ENCODE results near the gene TRAIP. TPM values are rescaled to one million over a fixed set of nuclear protein-coding genes. Genes with fewer than 3 reads are reported as not detected.
A peak's percentile ranks its signal among the peaks of the same experiment; 100 is the strongest.

Gene TRAIP
- total RNA-seq, 1 donor from 2014 or later = 17.4 TPM

- DNase-seq (ENCODE audit: extremely low spot score in 2 of 2) = no peak
- Histone ChIP-seq H3K36me3 (peaks cover 0 to 7% of the 10 kb centered on the region in 2 donors), H3K27me3 (no peaks in the 10 kb centered on the region), H3K9me3 (no peaks in the 10 kb centered on the region), H3K27ac (peak overlapping the region; percentile 98), H3K4me3 (peak overlapping the region in 1 of 2 donors; percentile 82), H3K4me1 (peaks cover 49% of the 10 kb centered on the region)
- peak; percentile 83 to 90 for TF ChIP-seq POLR2AphosphoS5 (IDR thresholded peaks at IDR 0.05; ENCODE audit: insufficient read depth in 1 of 2, low read depth in 1 of 2)
- TF ChIP-seq, protein P1, sequence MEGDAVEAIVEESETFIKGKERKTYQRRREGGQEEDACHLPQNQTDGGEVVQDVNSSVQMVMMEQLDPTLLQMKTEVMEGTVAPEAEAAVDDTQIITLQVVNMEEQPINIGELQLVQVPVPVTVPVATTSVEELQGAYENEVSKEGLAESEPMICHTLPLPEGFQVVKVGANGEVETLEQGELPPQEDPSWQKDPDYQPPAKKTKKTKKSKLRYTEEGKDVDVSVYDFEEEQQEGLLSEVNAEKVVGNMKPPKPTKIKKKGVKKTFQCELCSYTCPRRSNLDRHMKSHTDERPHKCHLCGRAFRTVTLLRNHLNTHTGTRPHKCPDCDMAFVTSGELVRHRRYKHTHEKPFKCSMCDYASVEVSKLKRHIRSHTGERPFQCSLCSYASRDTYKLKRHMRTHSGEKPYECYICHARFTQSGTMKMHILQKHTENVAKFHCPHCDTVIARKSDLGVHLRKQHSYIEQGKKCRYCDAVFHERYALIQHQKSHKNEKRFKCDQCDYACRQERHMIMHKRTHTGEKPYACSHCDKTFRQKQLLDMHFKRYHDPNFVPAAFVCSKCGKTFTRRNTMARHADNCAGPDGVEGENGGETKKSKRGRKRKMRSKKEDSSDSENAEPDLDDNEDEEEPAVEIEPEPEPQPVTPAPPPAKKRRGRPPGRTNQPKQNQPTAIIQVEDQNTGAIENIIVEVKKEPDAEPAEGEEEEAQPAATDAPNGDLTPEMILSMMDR (IDR thresholded peaks at IDR 0.05) = no peak
- intact Hi-C loops (cut with DNase I) = no loop called here
These were observed 51.0 kb downstream of the TRAIP start for GRCh38 chr3:49805367-49805782.

- H3K27me3 ChIP-seq = no peaks in the 10 kb centered on the region
- no peaks in the 10 kb centered on the region for H3K36me3 ChIP-seq
- peak overlapping the region; percentile 82 to 90 for H3K4me3 ChIP-seq
- H3K27ac ChIP-seq = peak overlapping the region; percentile 98
- H3K4me1 ChIP-seq = peaks cover 49% of the 10 kb centered on the region
- intact Hi-C loops (cut with DNase I) = loop anchor here (5.0 kb wide), 1 partner anchor 38 kb away; no protein-coding TSS in a partner anchor
- DNase-seq (ENCODE audit: extremely low spot score in 2 of 2) = no peak
- no peaks in the 10 kb centered on the region for H3K9me3 ChIP-seq
- TF ChIP-seq, protein P1 (IDR thresholded peaks at IDR 0.05) = no peak
- TF ChIP-seq POLR2AphosphoS5 (IDR thresholded peaks at IDR 0.05; ENCODE audit: insufficient read depth in 1 of 2, low read depth in 1 of 2) (no peak), POLR2A (IDR thresholded peaks at IDR 0.05) (no peak)
These were observed 52.0 kb downstream of the TRAIP start for GRCh38 chr3:49804141-49805041.

GRCh38 chr3:49803465-49804140 lies 52.8 kb downstream of the TRAIP start:
- no peak for DNase-seq (ENCODE audit: extremely low spot score in 2 of 2)
- intact Hi-C loops (cut with DNase I) = loop anchor here (5.0 kb wide), 1 partner anchor 39 kb away; no protein-coding TSS in a partner anchor
- peak overlapping the region; percentile 82 to 90 for H3K4me3 ChIP-seq
- no peaks in the 10 kb centered on the region for H3K9me3 ChIP-seq
- no peaks in the 10 kb centered on the region for H3K27me3 ChIP-seq
- H3K36me3 ChIP-seq = no peaks in the 10 kb centered on the region
- H3K27ac ChIP-seq = peak overlapping the region; percentile 98
- peaks cover 49% of the 10 kb centered on the region for H3K4me1 ChIP-seq
- peak in 1 of 2 donors; percentile 25 for TF ChIP-seq POLR2AphosphoS5 (IDR thresholded peaks at IDR 0.05; ENCODE audit: insufficient read depth in 1 of 2, low read depth in 1 of 2)
- TF ChIP-seq POLR2A (IDR thresholded peaks at IDR 0.05) = no peak

- Histone ChIP-seq H3K9me3 (no peaks in the 10 kb centered on the region), H3K4me3 (peak within 1 kb of the TSS; percentile 82 to 90), H3K27me3 (no peaks in the 10 kb centered on the region), H3K36me3 (no peaks in the 10 kb centered on the region), H3K4me1 (peaks cover 46% of the 10 kb centered on the region), H3K27ac (peak within 1 kb of the TSS; percentile 98)
- intact Hi-C loops (cut with DNase I) = loop anchor here (5.0 kb wide), 1 partner anchor 39 kb away; no protein-coding TSS in a partner anchor
- peak; percentile 62 to 82 for TF ChIP-seq POLR2AphosphoS5 (IDR thresholded peaks at IDR 0.05; ENCODE audit: insufficient read depth in 1 of 2, low read depth in 1 of 2)
- TF ChIP-seq POLR2A (IDR thresholded peaks at IDR 0.05) = peak in 1 of 2 donors; percentile 70
- TF ChIP-seq, protein P1 (IDR thresholded peaks at IDR 0.05) = peak; percentile 80 to 93 (median 81)
- DNase-seq (ENCODE audit: extremely low spot score in 2 of 2) = no peak
These were observed 53.5 kb downstream of the TRAIP start, which contains the start of gene INKA1 for GRCh38 chr3:49802719-49803464. Gene INKA1, plus strand, starts transcription at chr3:49803261. Its CDS starts 132 bp downstream, at chr3:49803393.

- no peak overlapping the region for H3K4me3 ChIP-seq
- H3K36me3 ChIP-seq = no peaks in the 10 kb centered on the region
- H3K27me3 ChIP-seq = no peaks in the 10 kb centered on the region
- H3K4me1 ChIP-seq = peaks cover 28% of the 10 kb centered on the region
- TF ChIP-seq POLR2A (IDR thresholded peaks at IDR 0.05) = no peak
- TF ChIP-seq, protein P1 (IDR thresholded peaks at IDR 0.05) = no peak
- no peak for TF ChIP-seq POLR2AphosphoS5 (IDR thresholded peaks at IDR 0.05; ENCODE audit: insufficient read depth in 1 of 2, low read depth in 1 of 2)
- no peak for DNase-seq (ENCODE audit: extremely low spot score in 2 of 2)
- H3K9me3 ChIP-seq = no peaks in the 10 kb centered on the region
- intact Hi-C loops (cut with DNase I) = loop anchor here (5.0 kb wide), 1 partner anchor 41 kb away; no protein-coding TSS in a partner anchor
- no peak overlapping the region for H3K27ac ChIP-seq
These were observed 55.2 kb downstream of the TRAIP start for GRCh38 chr3:49801160-49801559.

Data from vagina (tissue), 2 donors.